Activated gamma-delta T cell treated with anti-CD3 and anti-CD28 coated beads, Interleukin-2, amount 50 U/mL, for 16 hours (primary cell): Measurements from ENCODE around the gene FBXW2.

ENCODE experiments used
- DNase-seq: peaks from one replicate; pipeline ENCODE4 v3.0.0-alpha.2; 2020; ENCODE audit warnings: low read depth

FBXW2 gene

DNA sequence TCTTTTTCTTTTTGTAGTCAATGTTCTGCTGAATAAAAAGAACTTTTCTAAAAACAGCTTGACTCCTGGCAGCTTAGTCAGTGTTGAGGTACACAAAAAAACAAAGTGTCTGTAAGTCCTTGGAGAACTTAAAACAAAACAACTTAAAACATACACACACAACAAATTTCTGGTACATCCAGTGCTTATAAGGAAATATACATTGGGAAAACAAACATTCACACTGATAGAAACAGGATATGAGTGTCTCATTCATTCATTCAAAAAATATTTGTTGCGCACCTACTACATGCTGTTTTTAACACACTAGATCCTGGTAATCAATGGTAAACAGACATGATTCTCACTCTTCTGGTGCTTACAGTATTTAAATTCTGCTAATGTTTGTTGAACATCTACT is 51.5 kb downstream of the FBXW2 start:
- no peak for DNase-seq

DNA sequence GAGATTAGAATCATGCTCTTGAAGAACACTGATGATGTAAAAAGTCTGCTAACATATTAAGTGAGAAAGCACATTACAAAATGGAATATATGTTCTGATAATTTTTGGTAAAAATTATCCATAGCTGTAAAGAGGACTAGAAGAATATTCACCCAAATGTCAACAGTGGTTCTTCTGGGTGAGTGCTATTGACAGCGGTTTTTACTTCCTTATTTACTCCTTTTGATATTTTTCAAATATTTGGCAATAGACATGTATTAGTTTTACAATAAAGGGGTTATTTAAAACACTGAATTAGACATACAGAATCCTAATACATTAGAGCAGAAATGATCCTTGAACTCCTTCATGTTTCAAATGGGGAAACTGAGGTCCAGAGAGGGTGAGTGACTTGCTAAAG is 52.0 kb downstream of the FBXW2 start:
- DNase-seq, result no peak

- no peak for DNase-seq
Measured at GRCh38 chr9:120740132-120740531, 53.1 kb downstream of the FBXW2 start.

DNA sequence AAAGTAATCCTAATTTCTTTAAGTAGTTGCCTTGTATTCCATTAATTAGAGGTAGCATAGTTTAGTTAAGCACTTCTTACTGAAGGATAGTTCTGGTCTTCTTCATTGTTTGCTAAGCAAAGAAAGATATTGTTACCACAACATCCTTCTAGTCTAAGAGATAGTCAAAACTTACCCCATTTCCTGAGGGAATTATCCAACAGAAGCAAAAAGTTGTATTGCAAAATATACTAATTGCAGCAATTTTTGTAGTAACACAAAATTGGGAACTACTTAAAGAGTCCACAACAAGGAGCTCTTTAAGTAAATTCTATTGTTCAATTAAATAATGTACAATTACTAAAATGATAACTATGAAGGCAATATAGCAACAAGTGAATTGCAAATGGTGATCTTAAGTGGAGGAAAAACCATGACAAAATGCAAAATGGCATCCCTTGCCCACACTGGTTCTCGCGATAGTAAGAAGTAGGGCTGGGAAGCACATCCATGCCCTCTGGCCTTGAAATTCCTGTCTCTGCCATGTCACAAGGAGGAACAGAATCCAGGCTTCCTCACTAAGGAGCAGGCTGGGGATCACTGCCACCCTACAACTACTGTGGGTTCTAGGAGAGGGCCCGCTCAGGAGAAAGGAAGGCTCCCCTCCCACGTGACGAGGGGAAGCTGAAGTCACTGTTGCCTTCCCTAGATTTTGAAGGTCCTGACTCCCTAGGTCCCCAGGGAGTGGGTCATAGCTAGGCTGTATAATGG is 55.6 kb downstream of the FBXW2 start:
- no peak for DNase-seq

GRCh38 chr9:120736881-120737280 is 56.3 kb downstream of the FBXW2 start:
- DNase-seq, result no peak

DNA sequence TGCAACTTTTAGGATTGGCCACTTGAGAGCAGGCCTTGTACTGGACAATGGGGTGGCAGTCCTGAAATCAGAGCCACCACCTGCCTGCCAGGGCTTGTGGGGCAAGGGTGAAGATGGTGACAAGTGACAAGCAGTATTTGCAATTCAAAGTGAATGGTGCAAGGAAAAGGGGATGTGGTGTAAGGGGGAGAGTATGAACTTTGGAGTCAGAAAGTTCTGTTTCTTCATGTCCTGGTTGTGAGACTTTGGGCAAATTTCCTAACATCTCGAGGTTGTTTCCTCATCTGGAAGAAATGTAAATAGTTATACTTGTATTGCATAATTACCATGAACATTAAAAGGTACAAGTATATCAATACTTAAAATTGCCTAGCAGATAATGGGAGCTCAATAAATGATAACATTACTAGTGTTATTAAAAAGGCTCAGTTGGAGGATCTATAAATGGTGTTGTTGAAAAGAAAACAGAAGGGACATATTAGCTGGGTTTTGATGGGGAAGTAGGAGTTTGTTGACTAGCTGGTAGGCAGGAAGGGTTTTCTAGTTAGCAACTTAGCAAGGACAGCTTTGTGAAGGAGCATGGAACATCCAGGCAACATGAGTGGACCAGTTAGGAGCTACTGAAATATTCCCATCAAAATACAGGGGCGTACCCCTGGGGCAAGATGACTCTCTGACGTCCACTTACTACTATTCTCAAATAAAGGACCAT is 57.6 kb downstream of the FBXW2 start:
- no peak for DNase-seq

- DNase-seq, result no peak
Measured at GRCh38 chr9:120734607-120735410, 58.4 kb downstream of the FBXW2 start.

GRCh38 chr9:120733190-120733589 is 60.0 kb downstream of the FBXW2 start:
- no peak for DNase-seq

DNA sequence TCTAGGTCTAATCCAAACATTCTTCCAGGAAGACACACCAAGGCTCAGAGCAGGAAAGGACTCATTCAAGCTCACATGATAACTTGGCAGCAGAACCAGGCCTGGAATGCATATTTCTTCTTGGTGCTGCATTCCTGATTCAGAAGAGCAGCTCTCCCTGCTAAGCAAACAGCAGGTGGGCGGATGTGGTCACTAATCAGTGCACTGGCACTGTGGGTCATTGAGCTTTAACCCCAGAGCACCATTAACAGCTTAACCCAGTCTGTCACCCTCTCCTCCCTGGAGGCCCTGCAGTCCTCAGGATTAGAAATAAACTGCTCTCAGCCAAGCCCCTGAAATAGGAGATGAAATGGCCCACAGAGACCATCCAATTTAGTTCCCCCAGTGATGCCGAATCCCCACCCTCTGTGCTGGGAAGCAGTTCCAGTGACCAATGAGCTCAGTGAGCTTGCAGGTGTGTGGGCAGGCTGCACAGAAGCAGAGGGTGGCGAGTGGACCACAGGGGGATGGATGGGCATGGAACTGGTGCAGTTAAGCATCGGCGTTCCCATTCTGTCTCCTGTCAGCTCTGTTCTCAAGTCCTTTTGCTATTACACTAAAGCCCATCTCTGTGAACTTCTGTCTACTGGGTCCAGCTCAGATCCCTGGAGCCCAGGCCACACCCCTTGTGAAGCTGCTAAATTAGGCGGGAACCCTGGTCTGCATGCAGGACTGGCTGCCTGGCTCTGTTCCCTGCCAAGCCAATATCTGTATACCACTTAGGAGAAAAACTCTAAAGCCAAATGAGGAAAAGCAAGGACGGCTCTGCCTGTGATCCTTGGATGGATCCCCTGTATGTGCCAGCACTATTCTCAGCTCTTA is 62.3 kb downstream of the FBXW2 start:
- DNase-seq, result no peak

- no peak for DNase-seq
Measured at GRCh38 chr9:120729791-120730241, 63.4 kb downstream of the FBXW2 start.

GRCh38 chr9:120726484-120726883 is 66.7 kb downstream of the FBXW2 start:
- DNase-seq, result no peak

GRCh38 chr9:120725907-120726306 is 67.3 kb downstream of the FBXW2 start:
- DNase-seq, result no peak

DNA sequence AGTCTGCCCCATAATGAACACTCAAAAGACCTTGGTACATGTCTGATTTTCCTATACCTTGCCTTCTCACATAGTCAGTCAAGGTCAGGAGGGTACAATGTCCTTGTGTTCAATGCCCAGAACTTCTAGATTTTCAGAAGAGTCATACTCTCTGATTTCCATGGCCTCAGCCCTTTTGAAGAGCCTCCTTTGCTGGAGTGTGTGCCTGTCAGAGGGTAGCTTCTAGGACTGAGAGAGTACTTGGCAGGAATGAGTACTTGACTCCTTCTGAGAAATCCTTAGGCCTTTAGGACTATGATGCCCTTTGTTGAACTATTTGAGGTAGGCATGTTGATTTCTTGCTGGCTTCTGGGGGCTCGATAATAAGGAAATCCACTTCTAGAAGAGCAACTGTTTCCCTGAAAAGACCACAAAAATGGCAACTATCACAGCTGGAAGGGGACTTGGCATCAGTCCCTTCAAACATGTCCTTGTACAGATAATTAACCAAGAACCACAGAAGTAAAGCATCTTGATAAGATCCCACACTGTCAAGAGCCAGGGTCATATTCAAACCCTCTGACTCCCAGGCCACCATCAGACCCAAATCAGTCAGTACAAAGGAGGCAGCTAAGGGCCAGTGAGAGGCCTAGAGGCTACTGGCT is 68.3 kb downstream of the FBXW2 start:
- no peak for DNase-seq

GRCh38 chr9:120723565-120723964 is 69.7 kb downstream of the FBXW2 start:
- no peak for DNase-seq

DNA sequence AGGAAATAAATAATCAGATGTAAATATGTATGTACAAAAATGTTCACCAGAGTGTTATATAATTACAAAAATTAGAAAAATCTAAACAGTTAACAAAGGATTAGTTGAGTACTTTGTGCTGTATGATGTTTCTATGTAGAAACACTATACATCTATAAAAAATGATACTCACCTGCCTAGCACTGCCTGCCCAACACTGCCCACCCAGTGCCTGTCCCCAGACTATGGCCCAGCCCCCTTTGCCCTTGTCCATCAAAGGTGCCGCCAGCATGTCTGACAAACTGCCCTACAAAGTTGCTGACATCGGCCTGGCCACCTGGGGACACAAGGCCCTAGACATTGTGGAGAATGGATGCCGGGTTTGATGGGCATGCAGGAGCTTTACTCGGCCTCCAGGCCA is 72.8 kb downstream of the FBXW2 start:
- no peak for DNase-seq

- no peak for DNase-seq
Measured at GRCh38 chr9:120718316-120718715, 74.9 kb downstream of the FBXW2 start.

GRCh38 chr9:120717176-120717575 is 76.0 kb downstream of the FBXW2 start:
- DNase-seq, result no peak

- DNase-seq, result no peak
Measured at GRCh38 chr9:120716483-120716882, 76.7 kb downstream of the FBXW2 start.

GRCh38 chr9:120715389-120715924 is 77.8 kb downstream of the FBXW2 start:
- no peak for DNase-seq

DNA sequence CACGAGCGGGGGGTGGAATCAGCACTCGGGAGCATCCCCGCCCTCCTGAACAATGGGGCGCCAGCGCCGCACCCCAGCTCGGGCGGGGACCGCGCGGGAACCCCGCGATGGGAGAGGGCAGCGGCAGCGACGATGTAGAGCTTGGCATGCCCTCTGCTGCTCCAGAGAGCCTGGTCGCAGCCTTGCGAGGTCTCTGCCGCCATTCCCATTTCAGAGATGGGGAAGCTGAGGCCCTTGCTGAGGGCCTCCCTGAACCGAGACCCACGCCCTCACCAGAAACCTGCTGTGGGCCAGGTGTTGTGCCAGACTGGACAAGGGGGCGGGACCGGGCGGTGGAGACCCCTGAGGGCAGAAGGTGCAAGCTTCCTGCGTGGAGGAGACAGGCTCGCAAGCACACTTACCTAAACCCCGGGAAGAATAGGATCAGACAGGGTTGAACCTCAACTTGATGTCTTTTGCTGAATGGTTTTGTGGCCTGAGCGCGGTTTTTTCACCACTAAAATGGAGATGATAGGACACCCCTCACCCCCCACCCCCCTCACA is 78.3 kb downstream of the FBXW2 start:
- no peak for DNase-seq
